Measurements from ENCODE around the gene PPT2.

DNA sequence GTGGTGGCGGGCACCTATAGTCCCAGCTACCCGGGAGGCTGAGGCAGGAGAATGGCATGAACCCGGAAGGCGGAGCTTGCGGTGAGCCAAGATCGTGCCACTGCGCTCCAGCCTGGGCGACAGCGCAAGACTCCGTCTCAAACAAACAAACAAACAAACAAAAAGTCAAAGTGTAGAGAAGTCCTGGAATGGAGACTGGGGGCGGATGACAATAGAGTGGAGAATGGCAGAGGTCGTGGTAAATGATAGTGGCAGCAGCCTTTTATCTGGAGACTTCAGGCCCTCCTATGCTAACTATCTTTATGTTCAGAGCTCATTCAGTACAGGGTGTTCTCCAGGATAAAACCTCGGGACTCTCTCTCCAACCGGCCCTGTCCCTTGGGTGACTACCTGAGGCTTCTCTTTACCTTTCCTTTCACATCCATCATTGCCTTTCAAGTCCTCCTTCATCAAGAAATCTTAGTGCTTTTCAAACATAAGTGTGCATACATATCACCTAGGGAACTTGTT lies 22.4 kb upstream of the PPT2 start:
- TF ChIP-seq, protein P1, sequence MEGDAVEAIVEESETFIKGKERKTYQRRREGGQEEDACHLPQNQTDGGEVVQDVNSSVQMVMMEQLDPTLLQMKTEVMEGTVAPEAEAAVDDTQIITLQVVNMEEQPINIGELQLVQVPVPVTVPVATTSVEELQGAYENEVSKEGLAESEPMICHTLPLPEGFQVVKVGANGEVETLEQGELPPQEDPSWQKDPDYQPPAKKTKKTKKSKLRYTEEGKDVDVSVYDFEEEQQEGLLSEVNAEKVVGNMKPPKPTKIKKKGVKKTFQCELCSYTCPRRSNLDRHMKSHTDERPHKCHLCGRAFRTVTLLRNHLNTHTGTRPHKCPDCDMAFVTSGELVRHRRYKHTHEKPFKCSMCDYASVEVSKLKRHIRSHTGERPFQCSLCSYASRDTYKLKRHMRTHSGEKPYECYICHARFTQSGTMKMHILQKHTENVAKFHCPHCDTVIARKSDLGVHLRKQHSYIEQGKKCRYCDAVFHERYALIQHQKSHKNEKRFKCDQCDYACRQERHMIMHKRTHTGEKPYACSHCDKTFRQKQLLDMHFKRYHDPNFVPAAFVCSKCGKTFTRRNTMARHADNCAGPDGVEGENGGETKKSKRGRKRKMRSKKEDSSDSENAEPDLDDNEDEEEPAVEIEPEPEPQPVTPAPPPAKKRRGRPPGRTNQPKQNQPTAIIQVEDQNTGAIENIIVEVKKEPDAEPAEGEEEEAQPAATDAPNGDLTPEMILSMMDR (IDR thresholded peaks at IDR 0.05), result no peak
- TF ChIP-seq POLR2AphosphoS5 (IDR thresholded peaks at IDR 0.05) (no peak), POLR2A (IDR thresholded peaks at IDR 0.05) (no peak)

Measured in prostate gland (tissue), 2 donors.